Astrocyte of the hippocampus (primary cell): Measurements from ENCODE around the gene RABEP1.

ENCODE experiments used
- DNase-seq: peaks from one replicate; pipeline ENCODE4 v3.0.0; 2011; ENCODE audit warnings: low read depth, low spot score

The RABEP1 gene

DNA sequence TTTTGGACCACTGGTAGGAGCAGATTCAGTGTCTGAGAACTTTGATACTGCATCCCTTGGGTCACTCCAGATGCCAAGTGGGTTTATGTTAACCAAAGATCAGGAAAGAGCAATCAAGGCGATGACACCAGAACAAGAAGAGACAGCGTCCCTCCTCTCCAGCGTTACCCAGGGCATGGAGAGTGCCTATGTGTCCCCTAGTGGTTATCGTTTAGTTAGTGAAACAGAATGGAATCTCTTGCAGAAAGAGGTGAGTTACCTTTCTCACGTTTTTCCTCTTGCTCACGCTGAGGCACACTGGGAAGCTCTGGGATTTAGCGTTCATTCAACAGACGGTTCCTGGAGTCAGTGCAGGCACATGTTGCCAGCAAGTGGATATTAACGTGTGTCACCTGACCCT is 79.3 kb downstream of the RABEP1 start:
- DNase-seq: no peak

DNA sequence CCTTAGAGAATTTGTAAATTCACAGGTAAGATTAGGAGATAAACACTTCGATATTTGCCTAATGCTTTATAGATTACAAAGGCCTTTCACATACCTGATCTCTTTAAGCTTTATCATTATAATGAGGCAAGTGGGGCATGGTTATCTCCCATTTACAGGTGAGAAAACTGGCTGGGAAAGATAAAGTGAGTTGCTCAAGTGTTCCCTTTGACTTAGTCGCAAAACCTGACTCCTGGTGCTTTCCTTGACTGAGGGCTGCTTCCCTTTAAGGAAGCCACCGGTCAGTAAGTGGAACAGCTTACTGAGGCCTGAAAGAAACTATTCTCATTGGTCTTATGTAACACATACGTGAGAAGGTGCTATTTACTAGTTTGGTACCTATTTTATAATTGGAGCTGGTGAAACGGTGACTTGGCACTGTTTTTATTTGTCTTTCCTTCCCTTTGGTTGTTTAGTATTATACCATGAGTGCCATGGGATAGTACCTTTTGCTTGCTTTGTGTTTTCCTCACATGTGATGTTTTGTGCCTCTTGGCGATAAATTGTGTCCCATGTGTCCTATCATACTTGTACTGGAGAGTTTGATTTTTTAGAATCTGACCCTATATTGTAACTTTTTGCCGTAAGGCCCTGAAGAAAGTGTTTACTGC is 80.2 kb downstream of the RABEP1 start:
- DNase-seq: no peak

DNA sequence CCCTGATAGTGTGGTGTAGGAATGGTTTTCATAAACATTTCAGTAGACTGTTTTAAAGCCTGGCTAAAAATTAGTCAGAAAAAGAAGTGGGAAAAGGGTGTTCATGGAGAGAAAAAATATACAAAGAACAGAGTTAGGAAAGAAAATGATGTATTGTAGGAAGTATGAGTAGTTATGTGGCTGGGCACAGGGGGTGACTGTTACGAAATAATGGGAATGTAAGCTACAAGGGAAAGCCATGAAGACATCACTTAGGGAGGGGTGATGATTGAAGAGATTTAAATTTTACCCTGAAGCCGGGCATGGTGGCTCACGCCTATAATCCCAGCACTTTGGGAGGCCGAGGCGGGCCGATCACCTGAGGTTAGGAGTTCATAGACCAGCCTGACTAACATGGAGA is 82.1 kb downstream of the RABEP1 start:
- DNase-seq: no peak

DNA sequence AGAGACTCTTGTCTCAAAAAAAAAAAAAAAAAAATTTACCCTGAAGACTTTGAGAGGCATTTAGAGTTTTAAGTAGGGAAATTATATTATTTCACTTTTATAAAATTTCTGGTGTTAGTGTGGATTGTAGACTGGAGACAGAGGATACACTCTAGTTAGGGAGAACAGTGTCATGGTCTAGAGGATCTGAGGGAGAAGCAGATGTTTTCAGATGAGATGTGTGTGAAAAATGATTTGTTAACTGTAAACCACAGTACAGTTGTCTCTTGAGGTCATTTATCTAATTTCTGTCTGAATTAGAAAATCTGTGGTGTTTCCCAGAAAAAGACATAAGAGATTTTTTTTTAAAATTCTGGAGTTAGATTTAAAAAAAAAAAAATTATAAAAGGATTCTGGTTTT is 82.6 kb downstream of the RABEP1 start:
- DNase-seq: no peak

DNA sequence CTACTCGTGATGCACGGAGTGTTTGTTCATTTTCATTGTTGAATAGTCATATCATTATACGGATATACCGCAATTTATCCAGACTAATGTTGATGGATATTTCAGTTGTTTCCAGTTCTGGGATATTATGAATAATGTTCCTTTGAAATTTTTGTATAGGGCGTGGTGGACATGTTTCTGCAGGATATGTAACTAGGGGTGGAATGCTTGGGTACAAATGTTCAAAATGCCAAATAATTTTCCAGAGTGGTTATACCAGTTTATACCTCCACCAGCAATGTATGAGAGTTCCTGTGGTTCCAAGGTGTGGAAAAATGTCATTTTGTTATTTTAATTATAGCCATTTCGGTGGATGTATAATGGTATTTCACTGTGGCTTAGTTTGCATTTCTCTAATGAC is 83.7 kb downstream of the RABEP1 start:
- no peak for DNase-seq

DNA sequence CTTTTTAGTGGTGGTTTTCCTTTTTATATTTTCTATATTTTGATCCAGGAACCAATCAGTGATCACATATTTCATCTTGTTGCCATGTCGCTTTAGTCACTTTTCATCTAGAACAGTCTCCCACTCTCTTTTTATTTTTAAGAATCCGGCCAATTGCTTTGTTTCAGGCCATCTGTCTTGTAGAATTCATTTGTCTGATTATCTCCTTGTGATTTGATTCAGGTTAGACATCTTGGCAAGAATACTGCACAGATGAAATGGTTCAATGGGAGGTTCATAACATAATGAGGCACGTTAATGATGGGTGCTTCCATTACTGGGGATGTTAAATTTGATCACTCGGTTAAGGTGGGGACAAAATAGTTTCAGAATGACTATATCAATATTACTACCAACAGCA is 88.3 kb downstream of the RABEP1 start:
- no peak for DNase-seq

DNA sequence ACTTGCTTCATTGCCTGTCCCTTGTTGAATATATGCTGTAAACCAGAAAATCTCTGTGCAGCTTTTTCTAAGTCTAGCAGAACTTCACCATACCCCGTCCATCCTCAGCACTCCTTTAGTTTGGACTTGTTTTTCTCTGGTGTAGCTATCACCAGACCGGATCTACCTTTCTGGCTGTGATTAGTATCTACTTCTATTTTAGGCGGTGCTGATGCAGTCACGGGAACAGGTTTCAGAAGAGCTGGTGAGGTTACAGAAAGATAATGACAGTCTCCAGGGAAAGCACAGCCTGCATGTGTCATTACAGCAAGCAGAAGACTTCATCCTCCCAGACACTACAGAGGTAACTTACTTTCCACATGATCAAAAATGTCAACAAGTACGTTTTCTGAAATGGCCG is 91.0 kb downstream of the RABEP1 start:
- DNase-seq: no peak

DNA sequence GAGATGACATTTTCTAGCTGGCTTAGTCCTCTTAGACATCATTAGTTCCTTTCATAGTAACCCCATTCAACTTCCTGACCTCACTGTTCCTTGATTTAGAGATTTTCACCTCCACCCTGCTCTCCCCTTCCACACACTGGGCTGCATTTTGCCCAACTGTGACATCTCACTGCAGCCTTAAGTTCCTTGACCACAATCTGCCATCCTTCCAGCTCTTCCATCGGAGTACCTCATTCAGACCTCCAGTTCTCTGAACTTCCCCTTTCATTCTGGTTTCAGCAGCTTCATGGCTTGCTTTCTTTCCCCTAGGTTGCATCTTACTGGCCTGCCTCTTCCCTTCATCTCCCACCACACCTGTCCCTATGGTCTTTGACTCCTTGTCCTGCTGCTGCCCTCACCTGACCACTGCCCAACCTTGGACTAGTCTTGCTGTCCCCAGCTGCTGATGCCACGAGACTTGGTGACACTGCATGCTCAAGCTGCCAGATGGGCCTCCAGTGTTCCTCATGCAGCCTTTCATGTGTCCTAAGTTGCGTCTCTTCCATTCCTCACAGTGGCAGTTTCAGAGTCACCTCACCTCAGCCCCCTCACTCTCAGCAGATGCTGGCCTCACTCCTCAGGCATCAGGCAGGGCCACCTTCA is 96.6 kb downstream of the RABEP1 start:
- no peak for DNase-seq

DNA sequence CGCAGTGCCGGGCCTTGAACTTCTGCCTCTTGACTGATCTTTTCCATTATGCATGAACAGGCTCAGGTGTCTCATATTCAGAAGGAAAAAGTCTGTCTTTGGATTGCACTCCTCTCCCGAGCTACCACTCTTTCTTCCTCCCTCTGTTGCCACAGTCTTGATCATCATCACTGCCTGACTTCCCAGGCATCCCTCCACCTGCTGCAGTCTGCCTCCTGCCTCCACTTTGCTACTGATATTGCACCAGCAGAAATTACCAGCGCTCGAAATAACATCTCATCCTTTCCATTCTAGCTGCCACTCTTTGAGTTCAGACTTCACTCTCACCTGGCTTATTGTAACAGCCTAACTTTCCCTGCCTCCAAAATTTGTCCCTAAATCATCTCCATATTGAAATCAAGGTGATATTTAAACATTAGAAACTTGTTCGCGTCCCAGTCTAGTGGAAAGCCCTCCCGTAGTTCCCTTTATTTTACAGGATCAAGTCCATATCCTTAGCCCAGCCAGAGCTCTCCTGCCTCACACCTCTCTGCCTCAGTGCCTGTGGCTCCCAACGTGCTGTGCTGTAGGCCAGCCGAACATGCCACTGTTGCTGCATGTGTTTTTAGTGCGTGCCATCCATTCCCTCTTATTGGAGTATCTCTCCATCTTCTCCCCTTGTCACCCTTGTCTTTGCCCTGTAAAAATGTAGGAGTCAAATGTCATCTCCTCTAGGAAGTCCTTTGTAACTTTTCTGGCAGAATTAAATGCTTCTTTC is 97.4 kb downstream of the RABEP1 start:
- no peak for DNase-seq

DNA sequence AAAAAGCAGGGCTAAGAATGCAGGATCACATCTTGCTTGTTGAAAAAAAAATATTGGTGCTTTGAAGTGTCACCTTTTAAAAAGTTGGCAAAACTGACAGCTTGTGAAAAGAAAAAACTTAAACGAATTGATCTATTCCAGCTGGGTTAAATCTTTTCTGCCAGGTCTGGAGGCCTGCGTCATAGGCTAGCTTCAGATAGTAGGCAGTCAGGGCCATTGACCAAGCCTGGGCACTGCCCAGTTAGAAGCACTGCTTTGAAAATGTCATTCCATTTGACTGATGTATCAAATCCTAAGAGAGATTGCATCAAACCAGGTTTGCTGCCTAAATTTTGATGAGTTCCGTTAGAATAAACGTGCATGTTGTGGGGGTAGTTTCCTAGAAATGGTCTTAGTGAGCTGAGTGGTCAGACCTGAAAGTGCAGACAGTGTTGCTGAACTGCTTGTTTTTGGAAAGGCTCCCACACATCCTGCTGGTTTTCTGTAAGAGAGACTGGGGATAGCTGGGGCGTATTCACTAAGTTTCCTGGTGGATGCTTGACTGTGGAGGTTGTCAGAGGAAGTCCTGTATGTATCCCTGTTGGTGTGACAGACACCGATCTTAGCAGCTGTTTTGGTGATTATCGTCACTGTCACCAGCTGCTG is 98.5 kb downstream of the RABEP1 start:
- DNase-seq: no peak

DNA sequence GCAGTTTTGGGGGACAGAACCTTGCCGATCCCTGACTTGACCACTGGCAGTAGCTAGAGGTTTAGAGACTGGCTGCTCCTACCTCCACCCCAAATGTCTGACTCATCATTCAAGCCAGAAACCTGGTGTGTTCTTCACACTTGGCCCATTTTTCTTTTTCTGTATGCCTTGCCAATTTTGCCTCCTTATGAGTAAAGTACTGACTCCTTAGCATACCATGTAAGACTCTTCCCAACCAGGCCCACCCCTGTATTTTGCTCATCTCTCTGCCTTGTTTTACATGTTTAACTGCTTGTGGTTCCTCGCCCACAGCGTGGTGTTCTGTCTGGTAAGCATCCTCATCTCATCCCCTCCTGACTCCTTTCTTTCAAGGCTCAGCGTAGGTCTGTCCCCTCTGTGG is 99.5 kb downstream of the RABEP1 start:
- DNase-seq: peak; percentile 8

DNA sequence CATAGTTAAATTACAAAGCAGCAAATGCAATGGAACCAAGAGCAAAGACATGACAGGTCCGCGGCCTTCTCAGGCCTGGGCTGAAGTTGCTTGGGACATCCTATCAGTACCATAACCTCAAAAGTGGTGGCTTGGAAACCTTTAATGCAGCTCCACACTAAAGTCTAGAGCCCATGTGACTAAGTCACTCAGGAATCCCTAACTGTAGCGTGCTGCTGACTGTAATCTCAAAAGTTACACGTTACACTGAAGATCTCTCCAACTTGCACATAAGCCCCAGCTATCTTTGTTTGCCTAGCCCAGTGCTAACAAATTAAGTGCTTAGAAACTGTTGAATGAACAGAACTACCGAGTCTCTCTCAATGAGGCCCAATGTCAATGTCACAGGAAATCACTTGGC is 109.6 kb downstream of the RABEP1 start:
- no peak for DNase-seq

DNA sequence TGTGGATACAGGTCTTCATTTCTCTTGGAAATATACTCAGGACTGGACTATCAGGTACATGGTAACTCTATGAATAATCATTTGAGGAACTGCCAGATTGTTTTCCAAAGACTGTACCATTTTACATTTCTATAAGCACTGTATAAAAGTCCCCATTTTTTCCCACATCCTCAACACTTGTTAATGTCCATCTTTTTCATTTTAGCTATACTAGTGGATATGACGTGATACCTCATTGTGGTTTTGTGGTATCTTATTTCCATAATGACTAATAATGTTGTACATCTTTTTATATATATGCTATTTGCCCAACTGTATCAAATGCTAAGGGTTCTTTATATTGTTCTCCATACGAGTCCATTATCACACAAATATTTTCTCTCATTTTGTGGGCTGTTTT is 114.5 kb downstream of the RABEP1 start:
- DNase-seq: no peak

DNA sequence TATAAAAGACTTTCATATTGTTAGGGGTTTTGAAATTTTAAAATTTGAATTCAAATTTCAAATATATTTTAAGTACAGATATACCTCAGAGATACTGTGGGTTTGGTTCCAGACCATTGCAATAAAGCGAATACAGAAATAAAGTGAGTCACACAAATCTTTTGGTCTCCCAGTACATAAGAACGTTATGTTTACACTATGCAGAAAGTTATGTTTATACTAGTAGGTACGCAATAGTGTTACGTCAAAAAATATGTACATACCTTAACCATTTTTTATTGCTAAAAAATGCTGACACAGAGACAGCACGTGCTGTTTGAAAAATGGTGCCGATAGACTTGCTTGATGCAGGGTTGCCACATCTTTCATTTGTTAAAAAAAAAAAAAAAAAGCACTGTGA is 117.7 kb downstream of the RABEP1 start:
- DNase-seq: no peak

DNA sequence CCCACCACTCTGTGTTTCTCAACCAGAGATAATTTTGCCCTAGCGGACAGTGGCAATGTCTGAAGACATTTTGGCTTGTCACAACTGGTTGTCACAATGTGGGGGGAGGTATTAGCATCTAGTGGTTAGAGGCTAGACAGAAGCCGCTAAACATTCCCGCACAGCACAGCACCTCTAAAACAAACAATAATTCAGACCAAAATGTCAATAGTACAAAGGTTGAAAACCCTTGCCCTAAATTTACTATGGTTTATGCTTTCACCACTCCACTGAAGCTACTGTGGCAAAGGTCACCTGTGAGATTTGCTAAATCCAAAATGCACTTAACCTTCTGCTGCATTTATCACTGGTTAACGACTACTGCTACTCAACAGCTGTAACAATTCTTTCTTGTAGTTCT is 123.3 kb downstream of the RABEP1 start:
- no peak for DNase-seq

DNA sequence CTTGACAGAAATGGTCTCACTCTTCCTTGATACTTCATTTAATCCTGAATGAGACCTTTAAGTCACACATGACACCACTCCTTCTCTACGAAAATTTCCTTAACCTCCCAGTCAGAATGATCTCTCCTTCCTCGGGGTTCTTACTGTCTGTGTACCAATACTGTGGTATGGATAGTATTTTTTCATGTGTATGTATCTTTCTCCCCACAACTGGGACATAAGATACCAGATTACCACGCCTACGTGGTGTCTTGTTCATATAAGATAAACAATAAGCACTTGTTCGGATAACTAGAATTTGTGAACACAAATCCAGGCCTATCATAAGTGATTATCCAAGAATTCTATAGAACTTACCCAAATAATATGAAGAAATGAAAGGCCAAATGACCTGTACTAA is 126.1 kb downstream of the RABEP1 start:
- DNase-seq: no peak

DNA sequence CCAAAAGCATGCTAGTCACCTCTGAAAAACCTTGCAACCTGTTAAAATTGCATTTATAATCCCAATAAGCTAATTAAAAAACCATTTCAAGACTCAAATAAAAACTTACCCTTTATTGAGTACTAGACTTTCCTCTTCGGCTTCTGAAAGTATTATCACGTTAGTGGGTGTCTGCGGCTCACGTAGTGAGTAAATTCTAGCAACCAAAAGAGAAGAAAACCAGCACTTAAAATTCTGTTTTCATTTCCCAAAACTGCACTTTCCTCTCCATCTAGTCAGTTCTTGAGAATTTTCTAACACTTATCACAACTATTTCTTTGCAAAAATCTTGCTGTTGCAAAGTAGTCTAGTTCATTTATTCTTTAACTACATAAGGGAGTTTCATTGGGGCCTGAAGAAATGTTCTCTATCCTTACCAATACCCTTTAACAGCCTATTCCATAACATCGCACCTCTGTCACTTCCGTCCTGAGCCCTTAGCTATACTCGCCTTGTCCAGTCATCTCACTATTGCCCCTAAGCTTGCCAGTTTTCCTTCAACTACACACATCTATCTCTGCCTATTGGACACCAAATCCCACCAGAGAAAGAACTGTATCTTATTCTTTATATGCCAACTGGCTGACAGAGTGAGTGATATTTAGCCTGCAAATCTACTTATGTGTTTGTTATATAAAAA is 128.6 kb downstream of the RABEP1 start:
- no peak for DNase-seq

DNA sequence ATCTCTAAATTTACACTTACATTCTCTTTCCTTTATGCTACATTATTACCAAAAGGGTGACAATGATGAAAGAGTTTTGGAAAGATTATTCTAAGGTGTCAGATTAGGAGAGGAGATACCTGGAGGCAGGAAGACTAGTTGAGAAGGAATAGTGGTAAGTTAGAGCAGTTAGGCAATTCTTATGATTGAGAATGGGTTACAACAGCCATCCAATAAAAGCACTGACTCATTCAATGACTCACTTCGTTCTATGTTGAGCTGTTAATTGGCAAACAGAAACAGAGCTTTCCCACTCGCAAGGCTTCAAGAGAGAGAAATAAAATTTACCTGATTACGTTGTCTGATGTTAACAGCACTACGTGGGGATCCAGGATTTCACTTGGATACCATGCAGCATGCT is 131.6 kb downstream of the RABEP1 start:
- peak; percentile 85 for DNase-seq

DNA sequence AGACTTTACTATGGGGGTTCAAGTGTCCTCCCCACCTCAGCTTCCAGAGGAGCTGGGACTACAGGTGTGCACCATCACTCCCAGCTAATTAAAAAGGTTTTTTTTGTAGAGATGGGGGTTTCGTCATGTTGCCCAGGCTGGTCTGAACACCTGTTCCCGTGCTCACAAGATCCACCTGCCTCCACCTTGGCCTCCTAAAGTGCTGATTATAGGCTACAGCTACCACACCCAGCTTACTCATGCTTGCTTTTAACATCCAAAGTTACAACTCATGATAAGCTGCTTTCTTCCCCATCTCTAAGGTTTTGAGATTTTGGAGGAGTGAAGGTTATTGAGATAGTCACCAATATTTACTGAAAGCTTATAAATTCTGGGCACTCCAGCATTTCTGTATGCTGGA is 134.8 kb downstream of the RABEP1 start:
- DNase-seq: no peak

DNA sequence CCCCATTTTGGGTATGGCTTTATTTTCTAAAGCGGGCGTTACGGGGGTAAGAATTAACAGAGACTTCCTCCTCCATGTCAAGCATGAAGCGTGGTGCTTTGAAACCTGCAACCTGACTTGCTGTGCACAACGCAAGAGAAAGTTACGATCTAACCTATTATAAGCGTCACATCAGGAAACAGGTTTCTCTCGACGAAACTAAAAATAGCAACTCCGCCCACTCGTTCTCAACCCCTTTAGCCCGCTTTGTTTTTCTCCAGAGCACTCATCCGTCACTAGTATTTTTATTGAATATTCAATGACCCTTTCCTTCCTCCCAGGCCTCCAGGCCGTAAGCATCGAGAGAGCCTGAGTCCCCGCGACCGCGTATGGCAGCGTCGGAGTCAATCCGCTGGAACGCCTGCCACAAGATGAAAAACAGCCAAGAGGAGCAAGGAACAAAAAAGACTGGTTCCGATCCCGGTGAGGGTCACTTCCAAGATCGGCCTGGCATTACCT is 136.8 kb downstream of the RABEP1 start:
- peak; percentile 68 for DNase-seq

DNA sequence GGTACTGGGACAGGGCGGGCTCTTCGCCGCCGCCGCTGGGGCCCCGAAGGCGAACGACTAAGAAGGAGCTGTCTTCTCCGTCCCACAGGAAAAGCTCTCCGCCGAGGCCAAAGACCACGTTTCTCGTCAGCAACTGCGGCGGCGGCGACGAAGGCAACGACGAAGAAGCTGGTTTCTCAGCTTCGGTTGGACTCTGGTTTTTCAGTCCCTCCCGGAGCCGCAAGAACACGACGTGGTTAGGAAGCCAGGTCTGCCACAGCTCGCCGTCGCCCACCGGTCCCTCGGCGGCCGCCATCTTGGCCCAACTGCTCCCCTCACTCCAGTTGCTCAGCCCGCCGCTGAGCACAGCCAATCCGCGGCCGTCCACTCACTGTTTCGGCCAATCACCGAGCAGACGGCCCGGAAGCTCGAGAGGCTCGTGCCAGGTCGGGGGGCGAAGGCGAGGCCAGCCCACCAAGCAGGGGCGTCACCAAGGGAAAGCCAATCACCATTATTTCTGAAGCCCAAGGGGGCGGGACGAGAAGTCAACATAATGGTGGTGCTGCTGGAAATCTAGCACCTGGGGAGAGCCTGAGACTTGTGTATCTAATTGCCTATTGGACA is 137.4 kb downstream of the RABEP1 start, which contains the start of gene NUP88:
Gene NUP88 (minus strand): TSS at position 307 of the 603 bp plus-strand sequence. CDS start 12 bp downstream, at position 295.
- peak; percentile 99 for DNase-seq
